ENCODE measurements around the gene TMEM185B.

- TF ChIP-seq POLR2A (IDR thresholded peaks at IDR 0.05; ENCODE audit: low read length) (no peak), GATA1 (IDR thresholded peaks at IDR 0.05; ENCODE audit: low read depth, low read length) (no peak)
These were observed 24.7 kb upstream of the TMEM185B start for GRCh38 chr2:120247851-120248250.

All from erythroblast (primary cell).